Keratinocyte (primary cell): ENCODE measurements around the gene NUP210. TPM values are rescaled to one million over a fixed set of nuclear protein-coding genes. Genes with fewer than 3 reads are reported as not detected.

Source experiments
- DNase-seq: peaks from one replicate; pipeline ENCODE4 v3.0.0-alpha.2; 2011; ENCODE audit warnings: low read depth, missing footprints, low spot score
- FAIRE-seq: peaks from 2 replicates; lab custom pipeline; 2011; peaks lifted over from hg19 to GRCh38; lab: Jason Lieb, UNC
- H2AFZ ChIP-seq: 2 replicates; pipeline ENCODE4 v1.6.0; 2012; ENCODE audit warnings: low read length, control low read depth, inconsistent platforms; ENCODE audit not compliant: control insufficient read depth
- H3K27ac ChIP-seq: 2 replicates; pipeline ENCODE4 v1.5.1; 2011; ENCODE audit warnings: low read length; ENCODE audit not compliant: control insufficient read depth, insufficient read depth
- H3K27me3 ChIP-seq: 3 replicates; pipeline ENCODE4 v1.6.0; 2011; ENCODE audit warnings: low read length; ENCODE audit not compliant: control insufficient read depth, insufficient read depth; ENCODE audit errors: extremely low read depth
- H3K36me3 ChIP-seq, 2 experiments: 2 replicates in 1 of 2; 3 replicates in 1 of 2; pipeline ENCODE4 v1.5.1; 2011; ENCODE audit warnings: low read length in 2 of 2, mild to moderate bottlenecking in 1 of 2; ENCODE audit not compliant: control insufficient read depth in 2 of 2, insufficient read depth in 2 of 2; ENCODE audit errors: extremely low read depth in 1 of 2
- H3K4me1 ChIP-seq: 3 replicates; pipeline ENCODE4 v1.5.1; 2011; ENCODE audit warnings: low read length; ENCODE audit not compliant: control insufficient read depth, insufficient read depth; ENCODE audit errors: extremely low read depth
- H3K4me2 ChIP-seq: 3 replicates; pipeline ENCODE4 v1.6.0; 2011; ENCODE audit warnings: low read depth, low read length; ENCODE audit not compliant: control insufficient read depth, insufficient read depth; ENCODE audit errors: extremely low read depth
- H3K4me3 ChIP-seq, 3 experiments: fragments of 200-600 bp in 1 of 3; sonication (generic) in 1 of 3; 2 replicates in 2 of 3; 3 replicates in 1 of 3; pipeline ENCODE4 v1.5.1; 2011 to 2016; ENCODE audit warnings: low read length in 3 of 3, mild to moderate bottlenecking in 3 of 3, control low read depth in 2 of 3, inconsistent platforms in 1 of 3, low read depth in 1 of 3, mixed read lengths in 1 of 3, mixed run types in 1 of 3, moderate library complexity in 1 of 3; ENCODE audit not compliant: control insufficient read depth in 2 of 3, insufficient read depth in 2 of 3; ENCODE audit errors: extremely low read depth in 1 of 3
- H3K79me2 ChIP-seq: 2 replicates; pipeline ENCODE4 v1.6.0; 2012; ENCODE audit warnings: low read length; ENCODE audit not compliant: control insufficient read depth, insufficient read depth
- H3K9ac ChIP-seq: 3 replicates; pipeline ENCODE4 v1.6.0; 2011; ENCODE audit warnings: low read length; ENCODE audit not compliant: control insufficient read depth, insufficient read depth; ENCODE audit errors: extremely low read depth
- H3K9me1 ChIP-seq: 3 replicates; pipeline ENCODE4 v1.6.0; 2011; ENCODE audit warnings: low read length; ENCODE audit not compliant: control insufficient read depth, insufficient read depth; ENCODE audit errors: extremely low read depth
- H3K9me3 ChIP-seq: 2 replicates; pipeline ENCODE4 v1.5.1; 2012; ENCODE audit warnings: low read depth, low read length; ENCODE audit not compliant: control insufficient read depth
- H4K20me1 ChIP-seq: 3 replicates; pipeline ENCODE4 v1.6.0; 2011; ENCODE audit warnings: low read length; ENCODE audit not compliant: control insufficient read depth, insufficient read depth; ENCODE audit errors: extremely low read depth
- EZH2 ChIP-seq: IDR thresholded peaks from one replicate; pipeline ENCODE4 v1.6.1; 2012; ENCODE audit warnings: inconsistent platforms, mild to moderate bottlenecking, low read length, moderate library complexity
- dilution Hi-C: fragments of 300-500 bp; cut with MboI; formaldehyde crosslinking; loops from one replicate; pipeline ENCODE4 v1.7.0; 2020; ENCODE audit warnings: low sequenced_read_pairs; ENCODE audit not compliant: extremely low pct_ligation_motif_present
- polyA plus RNA-seq, 5 experiments: library from polyadenylated mRNA; depleted of rRNA in 3 of 5; stranded (reverse) in 3 of 5; stranded (forward) in 1 of 5; unstranded in 1 of 5; fragments of >200 nt; gene quantifications; 1 replicate in 1 of 5; 2 replicates in 3 of 5; 3 replicates in 1 of 5; pipeline versions ENCODE4 v1.2.1 to v1.2.3, GENCODE V29; 2011 to 2012; ENCODE audit warnings: missing spikeins in 2 of 5, low read depth in 1 of 5, low replicate concordance in 1 of 5
- TF ChIP-seq, protein P1 (sequence below), 3 experiments: IDR thresholded peaks in 1 of 3; conservative IDR thresholded peaks in 1 of 3; optimal IDR thresholded peaks in 1 of 3; 2 replicates in 2 of 3; 3 replicates in 1 of 3; pipeline versions ENCODE3 to v1.5.1; 2011; ENCODE audit warnings: low read length in 3 of 3, mild to moderate bottlenecking in 3 of 3, moderate library complexity in 2 of 3, control low read depth in 1 of 3, inconsistent platforms in 1 of 3; ENCODE audit not compliant: insufficient read depth in 2 of 3; ENCODE audit errors: extremely low read depth in 1 of 3

Gene NUP210
- polyA plus RNA-seq, 1 donor (not counting 4 experiments of a cell fraction or from before 2014, with no cell fraction given), result 0.01 TPM

DNA sequence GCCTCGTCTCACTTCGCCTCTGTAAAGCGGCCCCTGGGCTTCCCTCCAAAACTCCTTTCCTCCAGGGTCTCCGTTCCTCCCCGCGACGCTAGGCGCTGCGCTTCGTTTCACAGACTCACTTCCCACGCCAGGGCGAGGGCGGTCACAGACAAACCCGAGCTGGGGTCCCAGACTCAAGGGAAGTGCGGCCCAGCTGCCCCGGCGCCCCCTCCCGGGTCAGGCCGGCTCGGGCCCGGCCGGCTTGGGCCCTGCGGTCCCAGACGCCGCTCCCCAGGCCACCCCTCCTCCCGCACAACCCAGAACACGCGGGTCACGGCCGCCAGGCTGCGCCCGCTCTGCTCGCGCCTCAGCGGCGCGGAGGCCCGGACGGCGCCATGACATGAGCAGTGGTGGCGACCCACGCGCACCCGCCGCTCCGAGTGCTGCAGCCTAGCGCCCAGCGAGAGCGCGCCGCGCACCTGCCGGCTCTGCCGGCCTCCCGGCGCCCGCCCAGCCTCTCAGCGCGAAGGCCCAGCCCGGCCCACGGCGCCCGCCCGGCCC, 547 bp downstream of the NUP210 start:
- peak overlapping the region; percentile 45 for H3K4me2 ChIP-seq
- H3K27ac ChIP-seq, result no peak overlapping the region
- H3K9ac ChIP-seq, result no peak overlapping the region
- H2AFZ ChIP-seq, result no peak overlapping the region
- H3K4me3 ChIP-seq, result peak overlapping the region in 1 of 3 experiments; percentile 13
- TF ChIP-seq, protein P1, sequence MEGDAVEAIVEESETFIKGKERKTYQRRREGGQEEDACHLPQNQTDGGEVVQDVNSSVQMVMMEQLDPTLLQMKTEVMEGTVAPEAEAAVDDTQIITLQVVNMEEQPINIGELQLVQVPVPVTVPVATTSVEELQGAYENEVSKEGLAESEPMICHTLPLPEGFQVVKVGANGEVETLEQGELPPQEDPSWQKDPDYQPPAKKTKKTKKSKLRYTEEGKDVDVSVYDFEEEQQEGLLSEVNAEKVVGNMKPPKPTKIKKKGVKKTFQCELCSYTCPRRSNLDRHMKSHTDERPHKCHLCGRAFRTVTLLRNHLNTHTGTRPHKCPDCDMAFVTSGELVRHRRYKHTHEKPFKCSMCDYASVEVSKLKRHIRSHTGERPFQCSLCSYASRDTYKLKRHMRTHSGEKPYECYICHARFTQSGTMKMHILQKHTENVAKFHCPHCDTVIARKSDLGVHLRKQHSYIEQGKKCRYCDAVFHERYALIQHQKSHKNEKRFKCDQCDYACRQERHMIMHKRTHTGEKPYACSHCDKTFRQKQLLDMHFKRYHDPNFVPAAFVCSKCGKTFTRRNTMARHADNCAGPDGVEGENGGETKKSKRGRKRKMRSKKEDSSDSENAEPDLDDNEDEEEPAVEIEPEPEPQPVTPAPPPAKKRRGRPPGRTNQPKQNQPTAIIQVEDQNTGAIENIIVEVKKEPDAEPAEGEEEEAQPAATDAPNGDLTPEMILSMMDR (optimal IDR thresholded peaks at IDR 0.05 in 1 of 3, IDR thresholded peaks at IDR 0.05 in 1 of 3, conservative IDR thresholded peaks at IDR 0.05 in 1 of 3; ENCODE audit: extremely low read depth in 1 of 3, insufficient read depth in 2 of 3, low read length in 3 of 3), result no peak
- TF ChIP-seq EZH2, result peak; percentile 83
- peaks cover 30% of the 10 kb centered on the region for H3K27me3 ChIP-seq
- FAIRE-seq, result no peak
- no peaks in the 10 kb centered on the region for H3K9me3 ChIP-seq
- H3K4me1 ChIP-seq, result no peaks in the 10 kb centered on the region
- H3K79me2 ChIP-seq, result no peaks in the 10 kb centered on the region
- dilution Hi-C loops, result no loop called here
- no peaks in the 10 kb centered on the region for H3K9me1 ChIP-seq
- no peaks in the 10 kb centered on the region for H3K36me3 ChIP-seq
- DNase-seq, result no peak
- no peaks in the 10 kb centered on the region for H4K20me1 ChIP-seq

DNA sequence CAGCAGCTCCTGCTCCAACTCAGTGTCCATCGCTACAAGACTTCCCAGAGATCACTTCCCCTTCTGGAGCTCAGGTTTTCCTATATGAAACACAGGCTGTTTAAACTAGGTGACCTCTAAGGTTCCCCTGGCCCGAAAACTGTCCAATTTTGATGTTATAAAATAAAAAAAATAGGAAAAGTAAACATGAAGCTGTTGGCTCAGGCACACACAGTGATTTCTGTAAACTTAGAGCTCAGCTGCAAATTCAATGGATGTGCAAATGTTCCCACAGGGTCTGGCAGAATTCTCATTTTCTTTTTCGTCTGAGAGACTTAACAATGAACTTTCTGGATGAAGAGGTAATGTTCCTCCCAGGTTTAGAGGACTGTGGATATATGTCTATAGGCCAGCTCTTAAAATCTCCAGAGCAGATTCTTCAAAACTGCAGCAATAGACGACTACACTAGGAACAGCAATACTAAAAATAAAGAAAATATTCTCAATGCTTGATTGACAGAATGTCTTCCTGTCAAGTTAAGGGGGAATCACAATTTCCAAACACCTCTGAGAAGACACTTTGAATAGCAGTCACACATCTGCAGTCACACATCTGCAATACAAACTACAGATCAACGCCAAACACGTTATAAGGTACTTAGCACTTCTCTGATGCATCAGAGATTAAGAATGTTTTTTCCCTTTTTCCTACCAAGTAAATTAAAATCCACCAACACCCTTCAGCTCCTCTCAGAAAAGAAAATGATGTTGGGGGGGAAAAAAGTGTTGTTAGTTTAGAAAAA, 2.8 kb downstream of the NUP210 start:
- TF ChIP-seq, protein P1 (optimal IDR thresholded peaks at IDR 0.05 in 1 of 3, IDR thresholded peaks at IDR 0.05 in 1 of 3, conservative IDR thresholded peaks at IDR 0.05 in 1 of 3; ENCODE audit: extremely low read depth in 1 of 3, insufficient read depth in 2 of 3, low read length in 3 of 3), result no peak
- TF ChIP-seq EZH2, result no peak
- H3K27me3 ChIP-seq, result peaks cover 30% of the 10 kb centered on the region

More for the DNA sequence above, 2.8 kb downstream of the NUP210 start:
- Histone ChIP-seq H3K4me1 (peaks cover 2% of the 10 kb centered on the region), H3K9me3 (no peaks in the 10 kb centered on the region), H4K20me1 (no peaks in the 10 kb centered on the region), H3K9ac (no peak overlapping the region), H3K36me3 (no peaks in the 10 kb centered on the region), H2AFZ (no peak overlapping the region), H3K27ac (no peak overlapping the region), H3K79me2 (no peaks in the 10 kb centered on the region), H3K4me2 (no peak overlapping the region), H3K9me1 (no peaks in the 10 kb centered on the region), H3K4me3 (no peak overlapping the region)
- DNase-seq (no peak), FAIRE-seq (no peak)
- dilution Hi-C loops, result no loop called here
